Stimulated activated CD4-positive, alpha-beta T cell treated with anti-CD3 and anti-CD28 coated beads, Interleukin-1b, Interleukin-23, amount 100 ng/mL, for 1 hour (primary cell): ENCODE results near the gene OCA2.

Experiments
- DNase-seq, 2 donors: peaks; one replicate each; pipeline ENCODE4 v3.0.0-alpha.2; 2020; ENCODE audit warnings: low read depth in 2 of 2

The OCA2 gene

GRCh38 chr15:27873039-27873438 is 226.1 kb downstream of the OCA2 start:
- no peak for DNase-seq

GRCh38 chr15:27872355-27872754 is 226.8 kb downstream of the OCA2 start:
- no peak for DNase-seq

- DNase-seq, result no peak
Measured at GRCh38 chr15:27871902-27872260, 227.2 kb downstream of the OCA2 start.

- DNase-seq, result no peak
Measured at GRCh38 chr15:27871078-27871901, 227.8 kb downstream of the OCA2 start.

GRCh38 chr15:27870320-27870719 is 228.8 kb downstream of the OCA2 start:
- no peak for DNase-seq

- no peak for DNase-seq
Measured at GRCh38 chr15:27869697-27870281, 229.3 kb downstream of the OCA2 start.

GRCh38 chr15:27868828-27869404 is 230.2 kb downstream of the OCA2 start:
- no peak for DNase-seq

- DNase-seq, result no peak
Measured at GRCh38 chr15:27867861-27868260, 231.3 kb downstream of the OCA2 start.

- DNase-seq, result no peak
Measured at GRCh38 chr15:27866505-27867165, 232.5 kb downstream of the OCA2 start.

GRCh38 chr15:27865926-27866325 is 233.2 kb downstream of the OCA2 start:
- no peak for DNase-seq

GRCh38 chr15:27865323-27865922 is 233.7 kb downstream of the OCA2 start:
- no peak for DNase-seq

GRCh38 chr15:27864719-27865118 is 234.4 kb downstream of the OCA2 start:
- no peak for DNase-seq

GRCh38 chr15:27864086-27864485 is 235.0 kb downstream of the OCA2 start:
- DNase-seq, result no peak

GRCh38 chr15:27863000-27863399 is 236.1 kb downstream of the OCA2 start:
- DNase-seq, result no peak

GRCh38 chr15:27861171-27861570 is 237.9 kb downstream of the OCA2 start:
- no peak for DNase-seq

GRCh38 chr15:27855137-27855536 is 244.0 kb downstream of the OCA2 start:
- no peak for DNase-seq

- DNase-seq, result no peak
Measured at GRCh38 chr15:27854601-27855000, 244.5 kb downstream of the OCA2 start.

- DNase-seq, result no peak
Measured at GRCh38 chr15:27853624-27854455, 245.3 kb downstream of the OCA2 start.

GRCh38 chr15:27851858-27852210 is 247.3 kb downstream of the OCA2 start:
- DNase-seq, result no peak

GRCh38 chr15:27850981-27851857 is 247.9 kb downstream of the OCA2 start:
- DNase-seq, result no peak
